ENCODE results near the gene TRNP1. TPM values are rescaled to one million over a fixed set of nuclear protein-coding genes. Genes with fewer than 3 reads are reported as not detected.
"Not testable (repeated sequence)": the region's sequence is repeated elsewhere in the genome, so short reads cannot be mapped to it uniquely, and the experiment has no call there.

The TRNP1 gene
- total RNA-seq, 4 donors from 2014 or later = 33.6 to 50.3 (median 41.5) TPM

DNA sequence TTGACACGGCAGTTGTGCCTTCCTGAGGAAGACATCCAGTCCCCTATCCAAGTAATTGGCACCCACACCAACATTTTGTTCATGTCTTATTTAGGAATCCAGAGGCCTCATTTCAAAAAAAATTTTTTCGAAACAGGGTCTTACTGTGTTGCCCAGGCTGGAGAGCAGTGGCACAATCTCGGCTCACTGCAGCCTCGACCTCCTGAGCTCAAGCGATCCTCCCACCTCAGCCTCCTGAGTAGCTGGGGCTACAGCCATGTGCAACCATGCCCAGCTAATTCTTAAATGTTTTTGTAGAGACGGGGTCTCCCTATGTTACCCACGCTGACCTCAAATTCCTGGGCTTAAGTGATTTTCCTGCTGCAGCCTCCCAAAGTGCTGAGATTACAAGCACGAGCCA, 9.2 kb upstream of the TRNP1 start:
- Histone ChIP-seq H3K4me1 (no peaks in the 10 kb centered on the region), H3K36me3 (no peaks in the 10 kb centered on the region), H3K4me3 (no peak overlapping the region), H3K27ac (replicated peaks in 1 of 4) (no peak overlapping the region), H3K9me3 (no peaks in the 10 kb centered on the region), H3K27me3 (peaks cover 0 to 52% (median 0%) of the 10 kb centered on the region in 4 donors)
- TF ChIP-seq POLR2A (IDR thresholded peaks at IDR 0.05; ENCODE audit: low read depth) (no peak), POLR2AphosphoS5 (IDR thresholded peaks at IDR 0.05) (no peak), CTCF (IDR thresholded peaks at IDR 0.05) (no peak), EP300 (IDR thresholded peaks at IDR 0.05) (no peak)
- DNase-seq (ENCODE audit: extremely low spot score) = no peak
- 83% methylated on average over 8 of the region's 8 CpGs for WGBS
- intact Hi-C loops (cut with DNase I) = no loop called here

GRCh38 chr1:26986658-26987057, 6.8 kb upstream of the TRNP1 start:
- H3K9me3 ChIP-seq = no peaks in the 10 kb centered on the region
- TF ChIP-seq POLR2A (IDR thresholded peaks at IDR 0.05; ENCODE audit: low read depth) = no peak
- TF ChIP-seq EP300 (IDR thresholded peaks at IDR 0.05) = no peak
- TF ChIP-seq CTCF (IDR thresholded peaks at IDR 0.05) = no peak
- no peak for TF ChIP-seq POLR2AphosphoS5 (IDR thresholded peaks at IDR 0.05)
- DNase-seq (ENCODE audit: extremely low spot score) = no peak
- H3K4me1 ChIP-seq = no peaks in the 10 kb centered on the region
- peaks cover 0 to 46% (median 0%) of the 10 kb centered on the region in 4 donors for H3K27me3 ChIP-seq
- intact Hi-C loops (cut with DNase I) = no loop called here
- H3K36me3 ChIP-seq = no peaks in the 10 kb centered on the region
- 62% methylated on average over 2 of the region's 2 CpGs for WGBS
- no peak overlapping the region for H3K27ac ChIP-seq (replicated peaks in 1 of 4)
- H3K4me3 ChIP-seq = no peak overlapping the region

DNA sequence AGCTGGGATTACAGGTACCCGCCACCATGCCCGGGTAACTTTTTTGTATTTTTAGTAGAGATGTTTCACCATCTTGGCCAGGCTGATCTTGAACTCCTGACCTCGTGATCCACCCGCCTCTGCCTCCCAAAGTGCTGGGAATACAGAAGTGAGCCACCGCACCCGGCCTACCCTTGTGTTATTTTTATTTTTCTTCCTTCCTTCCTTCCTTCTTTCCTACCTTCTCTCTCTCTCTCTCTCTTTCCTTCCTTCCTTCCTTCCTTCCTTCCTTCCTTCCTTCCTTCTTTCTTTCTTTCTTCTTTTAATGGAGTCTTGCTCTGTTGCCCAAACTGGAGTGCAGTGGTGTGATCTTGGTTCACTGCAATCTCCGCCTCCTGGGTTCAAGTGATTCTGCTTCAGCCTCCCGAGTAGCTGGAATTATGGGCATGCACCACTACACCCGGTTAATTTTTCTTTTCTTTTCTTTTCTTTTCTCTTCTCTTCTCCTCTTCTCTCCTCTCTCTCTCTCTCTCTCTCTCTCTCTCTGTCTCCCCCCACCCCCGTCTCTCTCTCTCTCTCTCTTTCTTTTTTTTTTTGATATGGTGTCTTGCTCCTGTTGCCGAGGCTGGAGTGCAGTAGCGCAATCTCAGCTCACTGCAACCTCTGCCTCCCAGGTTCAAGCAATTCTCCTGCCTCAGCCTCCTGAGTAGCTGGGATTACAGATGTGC, 3.9 kb upstream of the TRNP1 start:
- H3K4me3 ChIP-seq; H3K9me3 ChIP-seq; H3K36me3 ChIP-seq; DNase-seq (ENCODE audit: extremely low spot score); H3K27ac ChIP-seq (replicated peaks in 1 of 4); intact Hi-C loops (cut with DNase I): not testable (repeated sequence)
- Histone ChIP-seq H3K4me1 (peaks cover 12 to 18% (median 14%) of the 10 kb centered on the region in 4 donors), H3K27me3 (peaks cover 0 to 50% (median 6%) of the 10 kb centered on the region in 4 donors)
- 75% methylated on average over 12 of the region's 12 CpGs for WGBS

DNA sequence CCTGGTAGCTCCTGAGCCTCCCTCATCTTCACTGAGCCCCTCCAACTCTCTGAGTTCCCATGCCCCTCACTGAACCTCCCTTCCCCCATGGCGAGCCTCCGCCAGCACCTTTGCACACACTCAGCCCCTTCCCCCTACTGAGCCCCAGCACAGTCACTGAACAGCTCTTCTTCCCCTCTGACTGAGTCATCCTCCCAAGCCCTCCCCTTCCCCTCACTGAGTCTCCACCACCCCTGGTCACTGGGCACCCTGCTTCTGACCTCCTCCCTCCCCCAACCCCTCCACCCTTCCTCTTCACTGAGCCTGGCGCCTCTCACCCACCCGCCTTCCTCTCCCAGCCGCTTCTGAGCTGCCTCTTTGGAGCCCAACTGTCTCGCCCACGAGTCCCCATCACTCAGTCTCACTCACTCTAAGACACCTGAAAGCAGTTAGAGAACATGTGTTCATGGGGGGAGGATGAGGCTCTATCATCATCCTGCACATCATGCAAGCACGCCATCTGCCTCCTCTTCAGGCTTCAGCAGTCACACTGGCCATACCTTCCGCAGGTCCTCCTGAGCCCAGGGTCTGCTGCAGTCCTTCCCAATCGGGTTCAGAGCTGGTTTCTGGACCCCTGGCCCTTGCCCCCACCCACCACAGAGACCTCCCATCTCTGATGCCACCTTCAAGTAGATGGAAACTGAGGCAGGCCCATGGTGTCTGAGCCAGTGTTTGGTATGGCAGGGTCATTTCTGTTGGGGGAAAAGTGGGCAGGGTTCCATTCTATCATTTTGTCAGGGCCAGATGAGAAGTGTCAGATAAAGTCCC, 2.0 kb upstream of the TRNP1 start:
- H3K27ac ChIP-seq (replicated peaks in 1 of 4) = no peak overlapping the region
- H3K27me3 ChIP-seq = peaks cover 0 to 41% (median 6%) of the 10 kb centered on the region in 4 donors
- H3K4me1 ChIP-seq = peaks cover 24 to 38% (median 34%) of the 10 kb centered on the region in 4 donors
- no peaks in the 10 kb centered on the region for H3K36me3 ChIP-seq
- intact Hi-C loops (cut with DNase I) = no loop called here
- no peaks in the 10 kb centered on the region for H3K9me3 ChIP-seq
- no peak for DNase-seq (ENCODE audit: extremely low spot score)
- no peak overlapping the region for H3K4me3 ChIP-seq
- WGBS = 55% methylated on average over 10 of the region's 10 CpGs
- TF ChIP-seq CTCF (IDR thresholded peaks at IDR 0.05) (no peak), EP300 (IDR thresholded peaks at IDR 0.05) (no peak), POLR2AphosphoS5 (IDR thresholded peaks at IDR 0.05) (no peak), POLR2A (IDR thresholded peaks at IDR 0.05; ENCODE audit: low read depth) (no peak)
